ENCODE results near the gene LEP. TPM values are rescaled to one million over a fixed set of nuclear protein-coding genes. Genes with fewer than 3 reads are reported as not detected.

The LEP gene
- total RNA-seq, 1 experiment from 2014 or later: not detected

DNA sequence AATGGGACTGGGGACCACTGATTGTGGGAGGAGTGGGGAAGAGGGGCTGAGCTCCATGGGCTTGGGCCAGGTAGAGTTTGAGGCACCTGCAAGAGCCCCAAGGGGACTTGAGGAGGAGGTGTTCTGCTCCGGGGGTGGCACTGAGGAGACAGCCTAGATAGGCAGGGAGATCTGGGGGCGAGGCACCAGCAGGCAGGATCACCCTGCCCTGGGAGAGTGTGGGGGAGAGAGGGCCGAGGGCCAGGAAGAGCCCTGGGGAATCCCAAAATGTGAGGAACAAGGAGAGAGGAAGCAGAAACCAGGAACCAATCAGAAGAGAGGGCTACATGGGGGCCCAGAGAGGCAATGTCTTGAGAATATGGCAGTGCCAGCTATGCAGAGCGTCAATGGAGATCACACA, 34.6 kb downstream of the LEP start:
- Mint-ChIP-seq H3K4me3 (no peak overlapping the region), H3K27ac (no peak overlapping the region; a peak in 1 of 7 replicates), H3K27me3 (ENCODE audit: low read depth) (peaks cover 13% of the 10 kb centered on the region), H3K36me3 (ENCODE audit: insufficient read depth in 1 of 3, low read depth in 3 of 3) (peaks cover 9 to 20% (median 13%) of the 10 kb centered on the region in 3 experiments), H3K9me3 (peaks cover 12 to 15% of the 10 kb centered on the region in 2 experiments), H3K4me1 (peaks cover 29 to 35% of the 10 kb centered on the region in 2 experiments)
- H3K9ac ChIP-seq (ENCODE audit: extremely low read depth, insufficient read length, low read length): no peak overlapping the region
- DNase-seq: no peak
- H3T11ph ChIP-seq (ENCODE audit: low read length): no peak overlapping the region
- H3K79me1 ChIP-seq (ENCODE audit: insufficient read depth, low read depth, low read length, poor library complexity, severe bottlenecking): no peaks in the 10 kb centered on the region
- no peak overlapping the region for H2AFZ ChIP-seq (ENCODE audit: low read length)
- no CpG with 5 or more reads among the region's 4 CpGs for WGBS (ENCODE audit: extremely low coverage, insufficient read length, low lambda C conversion rate)
- H3K9me3 ChIP-seq (ENCODE audit: control insufficient read depth, low read depth, low read length): no peaks in the 10 kb centered on the region
- H3K4me2 ChIP-seq (ENCODE audit: insufficient read depth, insufficient read length, low read length): no peak overlapping the region
- no peak overlapping the region for H2BK15ac ChIP-seq (ENCODE audit: low read depth, low read length)
- no peaks in the 10 kb centered on the region for H3K27me3 ChIP-seq (ENCODE audit: insufficient read depth, low read length)
- TF ChIP-seq, protein P1, sequence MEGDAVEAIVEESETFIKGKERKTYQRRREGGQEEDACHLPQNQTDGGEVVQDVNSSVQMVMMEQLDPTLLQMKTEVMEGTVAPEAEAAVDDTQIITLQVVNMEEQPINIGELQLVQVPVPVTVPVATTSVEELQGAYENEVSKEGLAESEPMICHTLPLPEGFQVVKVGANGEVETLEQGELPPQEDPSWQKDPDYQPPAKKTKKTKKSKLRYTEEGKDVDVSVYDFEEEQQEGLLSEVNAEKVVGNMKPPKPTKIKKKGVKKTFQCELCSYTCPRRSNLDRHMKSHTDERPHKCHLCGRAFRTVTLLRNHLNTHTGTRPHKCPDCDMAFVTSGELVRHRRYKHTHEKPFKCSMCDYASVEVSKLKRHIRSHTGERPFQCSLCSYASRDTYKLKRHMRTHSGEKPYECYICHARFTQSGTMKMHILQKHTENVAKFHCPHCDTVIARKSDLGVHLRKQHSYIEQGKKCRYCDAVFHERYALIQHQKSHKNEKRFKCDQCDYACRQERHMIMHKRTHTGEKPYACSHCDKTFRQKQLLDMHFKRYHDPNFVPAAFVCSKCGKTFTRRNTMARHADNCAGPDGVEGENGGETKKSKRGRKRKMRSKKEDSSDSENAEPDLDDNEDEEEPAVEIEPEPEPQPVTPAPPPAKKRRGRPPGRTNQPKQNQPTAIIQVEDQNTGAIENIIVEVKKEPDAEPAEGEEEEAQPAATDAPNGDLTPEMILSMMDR (conservative IDR thresholded peaks at IDR 0.05): no peak
- H3K79me2 ChIP-seq (ENCODE audit: insufficient read depth, low read length): no peaks in the 10 kb centered on the region
- H2BK5ac ChIP-seq (ENCODE audit: insufficient read length, low read length): no peak overlapping the region
- no peak overlapping the region for H3K56ac ChIP-seq (ENCODE audit: insufficient read length, low read depth, low read length)
- H4K20me1 ChIP-seq (ENCODE audit: control insufficient read depth, insufficient read depth, insufficient read length): no peaks in the 10 kb centered on the region
- H2BK12ac ChIP-seq (ENCODE audit: insufficient read length, low read depth, low read length): no peak overlapping the region
- no peak overlapping the region for H3K18ac ChIP-seq (ENCODE audit: insufficient read length, low read depth, low read length)
- H3K23me2 ChIP-seq (ENCODE audit: insufficient read length, low read depth, low read length, poor library complexity, severe bottlenecking): no peaks in the 10 kb centered on the region
- H3K4me1 ChIP-seq (ENCODE audit: insufficient read depth, low read length): peaks cover 7% of the 10 kb centered on the region; the same call in 1 of the 2 replicates
- no peak overlapping the region for H3K14ac ChIP-seq (ENCODE audit: insufficient read depth, low read length)
- H2BK20ac ChIP-seq (ENCODE audit: low read depth, low read length, poor library complexity, severe bottlenecking): no peak overlapping the region
- no peak overlapping the region for H3K4ac ChIP-seq (ENCODE audit: low read depth, low read length)
- no peak overlapping the region for H2BK120ac ChIP-seq (ENCODE audit: low read depth, low read length, poor library complexity, severe bottlenecking)
- no peak overlapping the region for H4K8ac ChIP-seq (replicated peaks; ENCODE audit: insufficient read length, low read depth, low read length)
- no peak overlapping the region for H4K91ac ChIP-seq (ENCODE audit: insufficient read length, low read depth, low read length)
- no peak overlapping the region for H4K5ac ChIP-seq (ENCODE audit: insufficient read length, low read depth, low read length)
- H3K27ac ChIP-seq (ENCODE audit: insufficient read length, low read depth, low read length): no peak overlapping the region
- no peak overlapping the region for H3K23ac ChIP-seq (ENCODE audit: insufficient read length, low read depth, low read length)
- H2AK5ac ChIP-seq (ENCODE audit: insufficient read length, low read length): no peak overlapping the region

Measured in H9 (cell line).